Erythroblast (primary cell): Measurements from ENCODE around the gene STAC3.

Experiments
- GATA1 ChIP-seq: IDR thresholded peaks from 2 replicates; pipeline ENCODE4 v1.6.1; 2011; ENCODE audit warnings: low read depth, mild to moderate bottlenecking, control low read depth, low read length, moderate library complexity
- POLR2A ChIP-seq: IDR thresholded peaks from 2 replicates; pipeline ENCODE4 v1.6.1; 2011; ENCODE audit warnings: mild to moderate bottlenecking, low read length

GRCh38 chr12:57224973-57225679, 25.9 kb downstream of the STAC3 start:
- TF ChIP-seq POLR2A (no peak), GATA1 (no peak)
